ENCODE data around the gene CNTLN.

DNA sequence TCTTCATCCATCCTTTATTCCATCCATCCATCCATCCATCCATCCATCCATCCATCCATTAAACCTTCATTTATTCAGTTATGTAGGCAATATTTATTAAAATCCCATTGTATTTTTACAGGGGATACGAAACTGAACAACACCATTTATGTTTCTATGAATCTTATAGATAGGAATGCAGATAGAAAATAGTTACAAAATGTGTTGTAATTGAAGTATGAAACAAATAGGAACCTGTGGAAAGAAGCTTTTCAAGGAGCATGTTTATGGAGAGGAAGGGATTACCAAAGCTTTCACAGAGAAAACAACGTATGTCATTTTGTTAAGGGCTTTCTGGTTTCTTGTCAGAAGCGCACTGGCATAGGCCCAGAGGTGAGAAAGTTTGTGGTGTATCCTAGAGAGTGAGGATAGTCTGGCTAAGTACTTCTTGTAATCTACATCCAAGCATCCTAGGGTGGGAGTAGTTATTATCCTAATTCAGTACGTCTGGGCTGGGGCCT lies 184.0 kb downstream of the CNTLN start:
- no peak for TF ChIP-seq POLR2AphosphoS5 (IDR thresholded peaks at IDR 0.05)
- TF ChIP-seq, protein P1, sequence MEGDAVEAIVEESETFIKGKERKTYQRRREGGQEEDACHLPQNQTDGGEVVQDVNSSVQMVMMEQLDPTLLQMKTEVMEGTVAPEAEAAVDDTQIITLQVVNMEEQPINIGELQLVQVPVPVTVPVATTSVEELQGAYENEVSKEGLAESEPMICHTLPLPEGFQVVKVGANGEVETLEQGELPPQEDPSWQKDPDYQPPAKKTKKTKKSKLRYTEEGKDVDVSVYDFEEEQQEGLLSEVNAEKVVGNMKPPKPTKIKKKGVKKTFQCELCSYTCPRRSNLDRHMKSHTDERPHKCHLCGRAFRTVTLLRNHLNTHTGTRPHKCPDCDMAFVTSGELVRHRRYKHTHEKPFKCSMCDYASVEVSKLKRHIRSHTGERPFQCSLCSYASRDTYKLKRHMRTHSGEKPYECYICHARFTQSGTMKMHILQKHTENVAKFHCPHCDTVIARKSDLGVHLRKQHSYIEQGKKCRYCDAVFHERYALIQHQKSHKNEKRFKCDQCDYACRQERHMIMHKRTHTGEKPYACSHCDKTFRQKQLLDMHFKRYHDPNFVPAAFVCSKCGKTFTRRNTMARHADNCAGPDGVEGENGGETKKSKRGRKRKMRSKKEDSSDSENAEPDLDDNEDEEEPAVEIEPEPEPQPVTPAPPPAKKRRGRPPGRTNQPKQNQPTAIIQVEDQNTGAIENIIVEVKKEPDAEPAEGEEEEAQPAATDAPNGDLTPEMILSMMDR (IDR thresholded peaks at IDR 0.05), result no peak
- TF ChIP-seq POLR2A (IDR thresholded peaks at IDR 0.05), result no peak
- no peak for TF ChIP-seq EP300 (IDR thresholded peaks at IDR 0.05; ENCODE audit: low read depth)

All from transverse colon (tissue), 4 donors.